CD14-positive monocyte (primary cell): ENCODE data around the gene DLEC1. TPM values are rescaled to one million over a fixed set of nuclear protein-coding genes. Genes with fewer than 3 reads are reported as not detected.

Source experiments
- DNase-seq, 3 donors: peaks; one replicate each; pipeline ENCODE4 v3.0.0-alpha.2; 2011 to 2022
- H2AFZ ChIP-seq: 2 replicates; pipeline ENCODE4 v1.6.0; 2012; ENCODE audit warnings: mild to moderate bottlenecking, low read depth, low read length, inconsistent platforms; ENCODE audit not compliant: insufficient read depth, poor library complexity, severe bottlenecking
- H3K27ac ChIP-seq, 2 donors: 1 replicate in 1 of 2; 2 replicates in 1 of 2; pipeline ENCODE4 v1.5.1; 2012 to 2013; ENCODE audit warnings: low read length in 2 of 2, control low read depth in 1 of 2, inconsistent platforms in 1 of 2, low read depth in 1 of 2, mild to moderate bottlenecking in 1 of 2
- H3K27me3 ChIP-seq, 2 donors: one replicate each; pipeline versions ENCODE4 v1.6.0 to v1.6.1; 2011 to 2013; ENCODE audit warnings: low read length in 2 of 2; ENCODE audit not compliant: control insufficient read depth in 2 of 2, insufficient read depth in 2 of 2
- H3K36me3 ChIP-seq, 2 donors: replicated peaks in 1 of 2; 1 replicate in 1 of 2; 2 replicates in 1 of 2; pipeline versions ENCODE4 v1.5.1 to v1.6.1; 2012 to 2013; ENCODE audit warnings: low read length in 2 of 2, control low read depth in 1 of 2, inconsistent platforms in 1 of 2, mild to moderate bottlenecking in 1 of 2; ENCODE audit not compliant: insufficient read depth in 2 of 2, control insufficient read depth in 1 of 2
- H3K4me1 ChIP-seq, 2 donors: 1 replicate in 1 of 2; 2 replicates in 1 of 2; pipeline versions ENCODE4 v1.5.1 to v1.6.1; 2012 to 2013; ENCODE audit warnings: low read length in 2 of 2, control low read depth in 1 of 2, inconsistent platforms in 1 of 2, mild to moderate bottlenecking in 1 of 2, moderate library complexity in 1 of 2; ENCODE audit not compliant: insufficient read depth in 2 of 2, control insufficient read depth in 1 of 2
- H3K4me2 ChIP-seq: replicated peaks from 2 replicates; pipeline ENCODE3; 2012; ENCODE audit warnings: low read length, moderate library complexity, mild to moderate bottlenecking; ENCODE audit not compliant: poor library complexity, severe bottlenecking; ENCODE audit errors: extremely low read depth
- H3K4me3 ChIP-seq, 3 experiments: fragments of 200-600 bp in 1 of 3; sonication (generic) in 1 of 3; replicated peaks in 1 of 3; 1 replicate in 2 of 3; 2 replicates in 1 of 3; pipeline ENCODE4 v1.5.1; 2011 to 2013; ENCODE audit warnings: low read length in 3 of 3, mild to moderate bottlenecking in 3 of 3, control low read depth in 2 of 3, low read depth in 2 of 3, inconsistent platforms in 1 of 3, moderate library complexity in 1 of 3
- H3K79me2 ChIP-seq: 2 replicates; pipeline ENCODE4 v1.6.0; 2012; ENCODE audit warnings: mild to moderate bottlenecking, control low read depth, inconsistent platforms, low read length, moderate library complexity; ENCODE audit not compliant: insufficient read depth
- H3K9ac ChIP-seq: 2 replicates; pipeline ENCODE4 v1.6.0; 2017; ENCODE audit warnings: low read length, mild to moderate bottlenecking; ENCODE audit not compliant: insufficient read depth, poor library complexity, severe bottlenecking
- H3K9me3 ChIP-seq, 2 donors: replicated peaks in 1 of 2; 1 replicate in 1 of 2; 2 replicates in 1 of 2; pipeline versions ENCODE4 v1.5.1 to v1.6.1; 2012 to 2013; ENCODE audit warnings: low read length in 2 of 2, control low read depth in 1 of 2; ENCODE audit not compliant: control insufficient read depth in 1 of 2, insufficient read depth in 1 of 2
- H4K20me1 ChIP-seq: 2 replicates; pipeline ENCODE4 v1.6.0; 2012; ENCODE audit warnings: mild to moderate bottlenecking, low read length, control low read depth, moderate library complexity; ENCODE audit not compliant: insufficient read depth
- H3K27ac Mint-ChIP-seq, 7 donors: one replicate each; pipeline ENCODE4 v1.8.0; 2020; ENCODE audit warnings: mild to moderate bottlenecking in 7 of 7, mixed read lengths in 7 of 7, moderate library complexity in 6 of 7, inconsistent platforms in 2 of 7
- H3K27me3 Mint-ChIP-seq, 3 donors: one replicate each; pipeline ENCODE4 v1.8.0; 2021 to 2022; ENCODE audit warnings: low read depth in 3 of 3, mild to moderate bottlenecking in 3 of 3, mixed read lengths in 3 of 3, moderate library complexity in 3 of 3, inconsistent platforms in 1 of 3
- H3K36me3 Mint-ChIP-seq, 2 donors: one replicate each; pipeline ENCODE4 v1.8.0; 2020; ENCODE audit warnings: mixed read lengths in 2 of 2, inconsistent platforms in 1 of 2, mild to moderate bottlenecking in 1 of 2
- H3K4me1 Mint-ChIP-seq: one replicate; pipeline ENCODE4 v1.8.0; 2020; ENCODE audit warnings: mild to moderate bottlenecking, mixed read lengths
- H3K4me3 Mint-ChIP-seq, 2 donors: one replicate each; pipeline ENCODE4 v1.8.0; 2020; ENCODE audit warnings: mild to moderate bottlenecking in 2 of 2, mixed read lengths in 2 of 2, moderate library complexity in 1 of 2
- H3K9me3 Mint-ChIP-seq, 7 donors: one replicate each; pipeline ENCODE4 v1.8.0; 2020 to 2022; ENCODE audit warnings: mixed read lengths in 7 of 7, mild to moderate bottlenecking in 6 of 7, moderate library complexity in 6 of 7, inconsistent platforms in 2 of 7
- WGBS: methylation state at CpG from one replicate; pipeline ENCODE4 v1.1.5; 2013; ENCODE audit warnings: missing lambda C conversion rate; ENCODE audit not compliant: insufficient coverage; 5-methylcytosine and 5-hydroxymethylcytosine counted together
- intact Hi-C, 2 donors: fragments of 100-400 bp; cut with micrococcal nuclease; formaldehyde crosslinking; loops; one replicate each; pipeline versions ENCODE4 v1.15.0 to v1.15.1; 2023
- polyA plus RNA-seq, 3 donors: library from polyadenylated mRNA; depleted of rRNA in 1 of 3; unstranded in 2 of 3; stranded (reverse) in 1 of 3; fragments of 300-500 nt in 2 of 3; fragments of >200 nt in 1 of 3; fragmentation: Illumina TruSeq in 2 of 3; gene quantifications; 1 replicate in 2 of 3; 2 replicates in 1 of 3; pipeline ENCODE4 v1.2.3, GENCODE V29; 2012 to 2021
- TF ChIP-seq, protein P1 (sequence below): fragments of 200-600 bp; IDR thresholded peaks from one replicate; pipeline ENCODE4 v1.8.0; 2022; ENCODE audit warnings: antibody characterized with exemption, mild to moderate bottlenecking

The DLEC1 gene
- polyA plus RNA-seq, 3 donors = 0.11 to 0.81 (median 0.14) TPM

DNA sequence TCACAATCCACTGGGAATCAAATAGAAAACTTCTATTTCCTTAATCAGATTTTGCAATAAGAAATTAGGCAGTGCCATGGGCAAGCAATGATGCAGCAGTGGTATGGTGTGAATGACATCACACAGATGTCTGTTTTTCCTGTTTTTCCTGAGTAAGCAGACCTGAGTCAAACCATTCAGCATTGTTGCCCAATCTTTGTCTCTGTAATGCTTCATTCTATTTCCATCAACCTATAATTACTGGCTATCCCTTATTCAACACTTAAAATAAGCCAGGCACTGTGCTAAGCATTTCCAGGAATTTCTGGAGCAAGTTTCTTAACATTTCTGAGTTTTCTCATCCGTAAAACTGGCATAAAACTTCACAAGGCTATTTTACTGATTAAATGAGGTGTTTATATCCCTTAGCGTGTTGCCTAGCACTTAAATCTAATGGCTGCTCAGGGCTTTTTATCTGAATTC, 115.1 kb downstream of the DLEC1 start:
- Histone ChIP-seq H3K9me3 (no peaks in the 10 kb centered on the region), H3K9ac (peak overlapping the region; percentile 16), H4K20me1 (no peaks in the 10 kb centered on the region), H3K27ac (peak overlapping the region in 1 of 2 donors; percentile 95), H3K4me1 (peaks cover 73 to 74% of the 10 kb centered on the region in 2 donors), H3K4me2 (no peak overlapping the region), H3K4me3 (no peak overlapping the region), H3K36me3 (no peaks in the 10 kb centered on the region), H3K27me3 (no peaks in the 10 kb centered on the region), H2AFZ (no peak overlapping the region), H3K79me2 (no peaks in the 10 kb centered on the region)
- TF ChIP-seq, protein P1, sequence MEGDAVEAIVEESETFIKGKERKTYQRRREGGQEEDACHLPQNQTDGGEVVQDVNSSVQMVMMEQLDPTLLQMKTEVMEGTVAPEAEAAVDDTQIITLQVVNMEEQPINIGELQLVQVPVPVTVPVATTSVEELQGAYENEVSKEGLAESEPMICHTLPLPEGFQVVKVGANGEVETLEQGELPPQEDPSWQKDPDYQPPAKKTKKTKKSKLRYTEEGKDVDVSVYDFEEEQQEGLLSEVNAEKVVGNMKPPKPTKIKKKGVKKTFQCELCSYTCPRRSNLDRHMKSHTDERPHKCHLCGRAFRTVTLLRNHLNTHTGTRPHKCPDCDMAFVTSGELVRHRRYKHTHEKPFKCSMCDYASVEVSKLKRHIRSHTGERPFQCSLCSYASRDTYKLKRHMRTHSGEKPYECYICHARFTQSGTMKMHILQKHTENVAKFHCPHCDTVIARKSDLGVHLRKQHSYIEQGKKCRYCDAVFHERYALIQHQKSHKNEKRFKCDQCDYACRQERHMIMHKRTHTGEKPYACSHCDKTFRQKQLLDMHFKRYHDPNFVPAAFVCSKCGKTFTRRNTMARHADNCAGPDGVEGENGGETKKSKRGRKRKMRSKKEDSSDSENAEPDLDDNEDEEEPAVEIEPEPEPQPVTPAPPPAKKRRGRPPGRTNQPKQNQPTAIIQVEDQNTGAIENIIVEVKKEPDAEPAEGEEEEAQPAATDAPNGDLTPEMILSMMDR = no peak
- intact Hi-C loops = loop anchor here in 1 of 2 donors (1.0 kb wide), 1 partner anchor 10 kb away; no protein-coding TSS in a partner anchor
- Mint-ChIP-seq H3K27me3 (no peaks in the 10 kb centered on the region), H3K36me3 (peaks cover 4 to 12% of the 10 kb centered on the region in 2 donors), H3K27ac (peak overlapping the region; percentile 97 to 99 (median 98)), H3K4me1 (peaks cover 71% of the 10 kb centered on the region), H3K4me3 (no peak overlapping the region), H3K9me3 (peaks cover 0 to 4% (median 3%) of the 10 kb centered on the region in 7 donors)
- no CpG with 5 or more reads among the region's 2 CpGs for WGBS
- peak; percentile 87 to 98 (median 97) for DNase-seq

DNA sequence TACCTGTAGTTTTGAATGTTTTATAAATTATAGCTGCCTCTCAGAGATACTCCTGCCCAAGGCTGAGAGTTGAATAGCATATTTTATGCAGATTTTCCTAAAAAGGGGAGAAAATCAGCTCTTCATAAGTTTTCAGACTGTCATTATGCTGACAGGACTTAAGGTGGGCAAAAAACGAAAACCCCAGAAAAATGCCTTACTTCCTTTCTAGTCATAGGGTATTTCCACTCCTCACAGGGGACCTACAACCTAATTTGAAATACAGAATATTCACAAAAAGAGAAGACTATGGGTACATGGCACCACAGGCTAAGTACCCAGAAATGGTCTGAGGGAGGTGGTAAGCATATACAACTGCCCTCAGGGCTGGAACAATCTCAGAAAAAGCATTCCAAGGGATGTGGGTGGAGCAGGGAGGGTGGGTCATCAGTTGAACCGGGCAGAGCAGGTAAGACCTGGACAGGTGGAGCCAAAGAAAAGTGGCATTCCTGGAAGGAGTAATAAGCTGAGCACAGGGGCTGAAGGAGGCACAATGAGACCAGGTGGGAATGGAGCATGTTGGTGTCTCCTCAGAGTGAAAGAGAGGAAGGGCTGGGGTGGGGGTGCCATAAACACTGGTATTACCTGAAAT, 115.7 kb downstream of the DLEC1 start:
- H3K4me2 ChIP-seq = no peak overlapping the region
- 80% methylated on average over 2 of the region's 2 CpGs for WGBS

More for the DNA sequence above, 115.7 kb downstream of the DLEC1 start:
- peak overlapping the region in 1 of 2 donors; percentile 95 for H3K27ac ChIP-seq
- no peaks in the 10 kb centered on the region for H3K79me2 ChIP-seq
- no peak overlapping the region for H2AFZ ChIP-seq
- Mint-ChIP-seq H3K27me3 (no peaks in the 10 kb centered on the region), H3K4me1 (peaks cover 64% of the 10 kb centered on the region), H3K27ac (peak overlapping the region; percentile 82 to 99 (median 97)), H3K36me3 (peaks cover 4 to 12% of the 10 kb centered on the region in 2 donors), H3K9me3 (peaks cover 0 to 4% (median 3%) of the 10 kb centered on the region in 7 donors), H3K4me3 (no peak overlapping the region)
- H3K4me3 ChIP-seq = no peak overlapping the region
- H3K27me3 ChIP-seq = no peaks in the 10 kb centered on the region
- intact Hi-C loops = loop anchor here in 1 of 2 donors (1.0 kb wide), 1 partner anchor 10 kb away; no protein-coding TSS in a partner anchor
- peak in 1 of 3 donors; percentile 76 for DNase-seq
- TF ChIP-seq, protein P1 = no peak
- H3K4me1 ChIP-seq = peaks cover 67% of the 10 kb centered on the region in 2 donors
- H4K20me1 ChIP-seq = no peaks in the 10 kb centered on the region
- peak overlapping the region; percentile 16 for H3K9ac ChIP-seq
- H3K36me3 ChIP-seq = no peaks in the 10 kb centered on the region
- H3K9me3 ChIP-seq = no peaks in the 10 kb centered on the region
